NCI-H526 (cell line): ENCODE measurements around the gene SH3PXD2A.
"Not testable (repeated sequence)": the region's sequence is repeated elsewhere in the genome, so short reads cannot be mapped to it uniquely, and the experiment has no call there.

ENCODE experiments used
- DNase-seq, 2 experiments: peaks; one replicate each; lab custom pipeline; 2025; lab: John Stamatoyannopoulos, UW

SH3PXD2A gene

GRCh38 chr10:103745341-103746247 is 109.8 kb downstream of the SH3PXD2A start:
- no peak for DNase-seq

- DNase-seq, result no peak
These were observed 112.6 kb downstream of the SH3PXD2A start for GRCh38 chr10:103742824-103743223.

GRCh38 chr10:103740611-103741010 is 114.8 kb downstream of the SH3PXD2A start:
- no peak for DNase-seq

GRCh38 chr10:103739039-103739764 is 116.2 kb downstream of the SH3PXD2A start:
- no peak for DNase-seq

- no peak for DNase-seq
These were observed 117.5 kb downstream of the SH3PXD2A start for GRCh38 chr10:103737735-103738367.

GRCh38 chr10:103736763-103737162 is 118.6 kb downstream of the SH3PXD2A start:
- peak in 1 of 2 experiments; percentile 50 for DNase-seq

GRCh38 chr10:103736044-103736443 is 119.3 kb downstream of the SH3PXD2A start:
- DNase-seq, result no peak

GRCh38 chr10:103734731-103735130 is 120.6 kb downstream of the SH3PXD2A start:
- DNase-seq, result no peak

- no peak for DNase-seq
These were observed 122.3 kb downstream of the SH3PXD2A start for GRCh38 chr10:103733045-103733419.

GRCh38 chr10:103732339-103733044 is 122.9 kb downstream of the SH3PXD2A start:
- no peak for DNase-seq

- no peak for DNase-seq
These were observed 123.6 kb downstream of the SH3PXD2A start for GRCh38 chr10:103731609-103732270.

GRCh38 chr10:103731026-103731425 is 124.3 kb downstream of the SH3PXD2A start:
- not testable (repeated sequence) for DNase-seq

GRCh38 chr10:103729851-103730250 is 125.5 kb downstream of the SH3PXD2A start:
- no peak for DNase-seq

GRCh38 chr10:103727991-103728689 is 127.2 kb downstream of the SH3PXD2A start:
- DNase-seq, result no peak

- no peak for DNase-seq
These were observed 127.8 kb downstream of the SH3PXD2A start for GRCh38 chr10:103727546-103727963.

- DNase-seq, result no peak
These were observed 128.7 kb downstream of the SH3PXD2A start for GRCh38 chr10:103726637-103727036.

- DNase-seq, result no peak
These were observed 130.1 kb downstream of the SH3PXD2A start for GRCh38 chr10:103725242-103725641.

GRCh38 chr10:103724771-103725170 is 130.6 kb downstream of the SH3PXD2A start:
- no peak for DNase-seq

- no peak for DNase-seq
These were observed 131.3 kb downstream of the SH3PXD2A start for GRCh38 chr10:103724074-103724473.

GRCh38 chr10:103723557-103723956 is 131.8 kb downstream of the SH3PXD2A start:
- no peak for DNase-seq

GRCh38 chr10:103722632-103723031 is 132.7 kb downstream of the SH3PXD2A start:
- no peak for DNase-seq
